ENCODE results near the gene ZNF426. TPM values are rescaled to one million over a fixed set of nuclear protein-coding genes. Genes with fewer than 3 reads are reported as not detected.

ZNF426 gene
- total RNA-seq, 1 donor: 15.3 TPM

DNA sequence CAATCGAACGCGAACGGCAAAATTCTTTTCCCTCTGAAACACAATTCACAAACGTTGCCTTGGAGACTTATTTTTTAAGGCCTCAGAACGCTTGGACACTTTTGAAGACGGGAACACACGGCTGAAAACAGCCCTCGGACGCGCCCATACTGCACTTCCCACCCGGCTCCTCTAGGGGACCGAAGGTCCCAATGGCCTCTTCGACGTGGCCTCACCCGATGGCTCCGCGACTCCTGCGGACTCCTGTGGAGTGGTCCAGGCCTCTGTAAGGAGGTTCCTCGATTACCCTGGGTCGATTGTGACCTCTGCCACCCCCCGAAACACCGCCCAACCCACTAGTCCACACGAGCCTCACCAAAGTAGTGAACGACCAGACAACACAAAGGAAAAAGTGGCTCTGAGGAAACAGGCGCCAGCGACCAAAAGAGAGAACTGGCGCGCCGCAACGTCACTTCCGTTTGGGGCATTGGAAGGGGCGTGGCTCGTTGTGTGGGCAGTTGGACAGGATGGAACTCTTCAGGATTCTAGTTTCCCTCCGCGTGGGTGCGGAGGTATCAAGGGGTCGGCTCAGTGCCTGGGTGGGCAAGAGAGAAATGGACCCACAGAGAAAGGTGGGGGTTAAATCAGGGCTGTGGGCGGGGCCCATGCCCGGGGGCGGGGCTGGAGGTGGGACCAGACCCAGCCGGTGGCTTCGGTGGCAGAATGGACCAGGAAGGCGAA, 40.1 kb downstream of the ZNF426 start, which contains the start of gene ZNF560:
Gene ZNF560, minus strand, starts transcription at position 434 of the 720 bp plus-strand sequence. CDS start 23,303 bp downstream, outside the sequence.
- peak in 1 of 3 donors; percentile 1 for DNase-seq (ENCODE audit: low read depth in 2 of 3, low spot score in 2 of 3)

GRCh38 chr19:9494096-9494495, 44.3 kb downstream of the ZNF426 start:
- DNase-seq (ENCODE audit: low read depth in 2 of 3, low spot score in 2 of 3): no peak

GRCh38 chr19:9487016-9487415, 51.4 kb downstream of the ZNF426 start:
- DNase-seq (ENCODE audit: low read depth in 2 of 3, low spot score in 2 of 3): peak in 2 of 3 donors; percentile 2 to 4

GRCh38 chr19:9485140-9485539, 53.3 kb downstream of the ZNF426 start:
- DNase-seq (ENCODE audit: low read depth in 2 of 3, low spot score in 2 of 3): no peak

GRCh38 chr19:9474975-9475374, 63.5 kb downstream of the ZNF426 start:
- DNase-seq (ENCODE audit: low read depth in 2 of 3, low spot score in 2 of 3): no peak

Other genes with a start within 250 kb of the ZNF426 start
- 12.4 TPM for gene ZNF699, start 228.8 kb downstream of the ZNF426 start, total RNA-seq
- 10.8 TPM for gene ZNF559, start 214.5 kb downstream of the ZNF426 start, total RNA-seq
- gene ZNF177, start 175.6 kb downstream of the ZNF426 start, total RNA-seq: 0.81 TPM
- gene ZNF266, start 103.1 kb downstream of the ZNF426 start, total RNA-seq: 14.5 TPM
- gene ZNF560, start 40.0 kb downstream of the ZNF426 start, total RNA-seq: not detected
- gene ZNF121, start 45.9 kb upstream of the ZNF426 start, total RNA-seq: 22.6 TPM
- 36.1 TPM for gene ZNF561, start 82.6 kb upstream of the ZNF426 start, total RNA-seq
- 18.9 TPM for gene ZNF562, start 136.5 kb upstream of the ZNF426 start, total RNA-seq
- gene ZNF846, start 230.1 kb upstream of the ZNF426 start, total RNA-seq: 8.9 TPM

All from hematopoietic multipotent progenitor cell (in vitro differentiated cells).